Smooth muscle cell (in vitro differentiated cells): ENCODE measurements around the gene C17orf113. TPM values are rescaled to one million over a fixed set of nuclear protein-coding genes. Genes with fewer than 3 reads are reported as not detected.

Experiments
- DNase-seq: peaks from one replicate; lab custom pipeline; 2025; ENCODE audit not compliant: unreplicated experiment; lab: John Stamatoyannopoulos, UW
- H2AFZ ChIP-seq: fragments of 200-600 bp; sonication (generic); 2 replicates; pipeline ENCODE4 v1.6.0; 2016; ENCODE audit warnings: antibody characterized with exemption, low read depth, mild to moderate bottlenecking
- H3F3A ChIP-seq: fragments of 200-600 bp; sonication (generic); 2 replicates; pipeline ENCODE4 v1.6.0; 2017; ENCODE audit warnings: antibody characterized with exemption, low read depth
- H3K27ac ChIP-seq: fragments of 200-600 bp; sonication (generic); 2 replicates; pipeline ENCODE4 v1.5.1; 2016; ENCODE audit warnings: low read depth, mild to moderate bottlenecking
- H3K27me3 ChIP-seq: fragments of 200-600 bp; sonication (generic); 2 replicates; pipeline ENCODE4 v1.6.1; 2016; ENCODE audit warnings: low read depth, mild to moderate bottlenecking
- H3K36me3 ChIP-seq: fragments of 200-600 bp; sonication (generic); 2 replicates; pipeline ENCODE4 v1.5.1; 2016; ENCODE audit warnings: low read depth
- H3K4me1 ChIP-seq: fragments of 200-600 bp; sonication (generic); 2 replicates; pipeline ENCODE4 v1.5.1; 2016; ENCODE audit warnings: low read depth
- H3K4me2 ChIP-seq: fragments of 200-600 bp; sonication (generic); 2 replicates; pipeline ENCODE4 v1.6.0; 2016; ENCODE audit warnings: mild to moderate bottlenecking
- H3K4me3 ChIP-seq: fragments of 200-600 bp; sonication (generic); 2 replicates; pipeline ENCODE4 v1.5.1; 2016; ENCODE audit warnings: mild to moderate bottlenecking
- H3K79me2 ChIP-seq: fragments of 200-600 bp; sonication (generic); 2 replicates; pipeline ENCODE4 v1.6.0; 2016; ENCODE audit warnings: low read depth, mild to moderate bottlenecking
- H3K9ac ChIP-seq: fragments of 200-600 bp; sonication (generic); 2 replicates; pipeline ENCODE4 v1.6.0; 2016; ENCODE audit warnings: low read depth
- H3K9me3 ChIP-seq: fragments of 200-600 bp; sonication (generic); replicated peaks from 2 replicates; pipeline ENCODE4 v1.5.1; 2016; ENCODE audit warnings: low read depth
- H4K20me1 ChIP-seq: fragments of 200-600 bp; sonication (generic); 2 replicates; pipeline ENCODE4 v1.6.0; 2016; ENCODE audit warnings: low read depth
- WGBS: methylation state at CpG from one replicate; pipeline ENCODE4 v1.1.7; 2016; ENCODE audit warnings: low lambda C conversion rate; 5-methylcytosine and 5-hydroxymethylcytosine counted together
- polyA plus RNA-seq: library from polyadenylated mRNA; unstranded; fragments of >200 nt; fragmentation: Nextera tagmentation; extraction: Ambion mirVana; gene quantifications from 2 replicates; pipeline ENCODE4 v1.2.1, GENCODE V29; 2016
- total RNA-seq: library from RNA; depleted of rRNA; stranded (reverse); fragments of >200 nt; gene quantifications from 2 replicates; pipeline ENCODE4 v1.2.3, GENCODE V29; 2014
- TF ChIP-seq, protein P1 (sequence below): fragments of 200-600 bp; sonication (generic); IDR thresholded peaks from 2 replicates; pipeline ENCODE4 v1.5.1; 2017; ENCODE audit warnings: borderline replicate concordance, mild to moderate bottlenecking, antibody characterized with exemption; ENCODE audit not compliant: insufficient read depth, poor library complexity, severe bottlenecking

Gene C17orf113
- total and polyA plus RNA-seq, 2 experiments from 2014 or later, result 0.38 to 0.49 TPM

DNA sequence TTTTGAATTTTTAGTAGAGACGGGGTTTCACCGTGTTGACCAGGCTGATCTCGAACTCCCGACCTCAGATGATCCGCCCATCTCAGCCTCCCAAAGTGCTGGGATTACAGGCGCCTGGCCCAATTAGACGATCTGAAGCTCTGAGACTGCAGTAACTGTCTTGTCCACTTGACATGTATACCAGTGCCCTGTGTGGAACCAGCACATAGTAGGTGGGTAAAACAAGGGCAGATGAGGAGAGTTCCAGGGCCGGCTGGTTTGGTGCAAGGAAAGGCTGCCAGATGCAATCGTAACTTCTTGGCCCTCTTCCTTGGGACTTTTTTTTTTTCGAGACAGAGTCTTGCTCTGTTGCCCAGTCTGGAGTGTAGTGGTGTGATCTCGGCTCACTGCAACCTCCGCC lies 3.1 kb downstream of the C17orf113 start:
- DNase-seq, result no peak
- Histone ChIP-seq H3K4me1 (peaks cover 8% of the 10 kb centered on the region), H3K27me3 (no peaks in the 10 kb centered on the region), H4K20me1 (no peaks in the 10 kb centered on the region), H2AFZ (no peak overlapping the region), H3K4me3 (no peak overlapping the region), H3K27ac (no peak overlapping the region), H3K79me2 (no peaks in the 10 kb centered on the region), H3K9me3 (no peaks in the 10 kb centered on the region), H3K9ac (no peak overlapping the region), H3K4me2 (no peak overlapping the region), H3K36me3 (no peaks in the 10 kb centered on the region), H3F3A (no peaks in the 10 kb centered on the region)
- TF ChIP-seq, protein P1, sequence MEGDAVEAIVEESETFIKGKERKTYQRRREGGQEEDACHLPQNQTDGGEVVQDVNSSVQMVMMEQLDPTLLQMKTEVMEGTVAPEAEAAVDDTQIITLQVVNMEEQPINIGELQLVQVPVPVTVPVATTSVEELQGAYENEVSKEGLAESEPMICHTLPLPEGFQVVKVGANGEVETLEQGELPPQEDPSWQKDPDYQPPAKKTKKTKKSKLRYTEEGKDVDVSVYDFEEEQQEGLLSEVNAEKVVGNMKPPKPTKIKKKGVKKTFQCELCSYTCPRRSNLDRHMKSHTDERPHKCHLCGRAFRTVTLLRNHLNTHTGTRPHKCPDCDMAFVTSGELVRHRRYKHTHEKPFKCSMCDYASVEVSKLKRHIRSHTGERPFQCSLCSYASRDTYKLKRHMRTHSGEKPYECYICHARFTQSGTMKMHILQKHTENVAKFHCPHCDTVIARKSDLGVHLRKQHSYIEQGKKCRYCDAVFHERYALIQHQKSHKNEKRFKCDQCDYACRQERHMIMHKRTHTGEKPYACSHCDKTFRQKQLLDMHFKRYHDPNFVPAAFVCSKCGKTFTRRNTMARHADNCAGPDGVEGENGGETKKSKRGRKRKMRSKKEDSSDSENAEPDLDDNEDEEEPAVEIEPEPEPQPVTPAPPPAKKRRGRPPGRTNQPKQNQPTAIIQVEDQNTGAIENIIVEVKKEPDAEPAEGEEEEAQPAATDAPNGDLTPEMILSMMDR, result no peak
- 86% methylated on average over 12 of the region's 12 CpGs for WGBS

GRCh38 chr17:42045719-42046118 lies 4.7 kb downstream of the C17orf113 start:
- H3K79me2 ChIP-seq, result no peaks in the 10 kb centered on the region
- 94% methylated on average over 1 of the region's 1 CpG for WGBS
- TF ChIP-seq, protein P1, result no peak
- no peak overlapping the region for H3K27ac ChIP-seq
- no peak overlapping the region for H3K4me3 ChIP-seq
- no peaks in the 10 kb centered on the region for H3K36me3 ChIP-seq
- no peaks in the 10 kb centered on the region for H4K20me1 ChIP-seq
- no peak overlapping the region for H3K9ac ChIP-seq
- no peak overlapping the region for H3K4me2 ChIP-seq
- no peak for DNase-seq
- peaks cover 8% of the 10 kb centered on the region for H3K4me1 ChIP-seq
- no peaks in the 10 kb centered on the region for H3F3A ChIP-seq
- no peak overlapping the region for H2AFZ ChIP-seq
- no peaks in the 10 kb centered on the region for H3K9me3 ChIP-seq
- no peaks in the 10 kb centered on the region for H3K27me3 ChIP-seq

DNA sequence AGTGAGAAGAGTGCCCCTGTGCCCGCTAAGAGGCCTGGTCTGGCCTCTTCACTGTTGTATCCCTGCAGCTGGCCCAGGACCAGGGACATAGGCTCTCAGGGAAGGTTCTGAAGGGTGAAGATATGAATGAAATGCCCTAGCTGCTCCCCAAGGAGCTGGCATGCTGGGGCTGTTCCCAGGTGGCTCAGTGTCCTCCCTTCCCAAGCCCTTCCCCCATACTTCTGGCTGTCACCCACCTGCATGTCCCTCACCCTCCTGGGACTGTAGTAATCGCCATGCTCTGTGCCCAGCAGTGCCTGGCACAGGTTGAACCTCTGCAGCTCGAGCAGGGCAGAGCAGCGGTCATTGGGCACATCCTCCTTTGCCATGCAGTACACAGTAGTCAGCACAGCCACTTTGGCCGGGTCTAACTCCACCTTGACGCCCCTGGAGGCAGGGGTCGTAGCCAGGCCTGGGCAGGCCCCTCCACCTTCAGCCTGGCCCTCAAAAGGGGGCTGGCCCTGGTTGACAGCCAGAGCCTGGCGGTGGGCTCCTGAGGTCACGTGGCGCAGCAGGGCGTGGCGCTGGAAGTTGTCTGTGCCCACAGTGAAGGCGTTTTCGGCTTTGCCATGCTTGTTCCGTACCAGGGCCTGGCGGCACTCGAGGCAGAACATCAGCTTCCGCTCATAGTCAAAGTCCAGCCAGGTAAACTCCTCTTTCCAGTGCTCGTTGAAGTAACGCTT lies 7.6 kb downstream of the C17orf113 start:
- Histone ChIP-seq H3K4me3 (no peak overlapping the region), H3K27ac (no peak overlapping the region), H3K9ac (no peak overlapping the region), H3K9me3 (no peaks in the 10 kb centered on the region), H3K27me3 (no peaks in the 10 kb centered on the region), H3F3A (no peaks in the 10 kb centered on the region), H3K79me2 (no peaks in the 10 kb centered on the region), H2AFZ (no peak overlapping the region), H3K4me2 (no peak overlapping the region), H4K20me1 (no peaks in the 10 kb centered on the region), H3K4me1 (no peaks in the 10 kb centered on the region), H3K36me3 (no peaks in the 10 kb centered on the region)
- no peak for DNase-seq
- WGBS, result 94% methylated on average over 20 of the region's 20 CpGs
- TF ChIP-seq, protein P1, result no peak

- Histone ChIP-seq H3K9ac (no peak overlapping the region), H3K4me1 (peaks cover 5% of the 10 kb centered on the region), H3K36me3 (no peaks in the 10 kb centered on the region), H3K9me3 (no peaks in the 10 kb centered on the region), H4K20me1 (no peaks in the 10 kb centered on the region), H3K79me2 (no peaks in the 10 kb centered on the region), H3K4me3 (no peak overlapping the region), H3F3A (no peaks in the 10 kb centered on the region), H3K27me3 (no peaks in the 10 kb centered on the region), H2AFZ (no peak overlapping the region), H3K4me2 (no peak overlapping the region), H3K27ac (no peak overlapping the region)
- TF ChIP-seq, protein P1, result no peak
- DNase-seq, result no peak
Measured at GRCh38 chr17:42041619-42042018, 8.8 kb downstream of the C17orf113 start.
